ENCODE results near the gene CAPN3.

CAPN3 gene

GRCh38 chr15:42319206-42319605 lies 40.1 kb upstream of the CAPN3 start:
- ChIA-PET CTCF (no interaction called here), POLR2A (no interaction called here)
- H3K36me3 ChIP-seq (ENCODE audit: control insufficient read depth in 2 of 2, insufficient read depth in 1 of 2, low read length in 2 of 2) = no peaks in the 10 kb centered on the region
- no peak overlapping the region for H3K27ac ChIP-seq (ENCODE audit: extremely low read depth, low read depth, low read length)
- H3K4me1 ChIP-seq (ENCODE audit: control insufficient read depth, insufficient read depth, low read length) = no peaks in the 10 kb centered on the region
- TF ChIP-seq ZNF580 (tag by site-specific recombination; IDR thresholded peaks at IDR 0.05) (no peak), KLF9 (tag by site-specific recombination; IDR thresholded peaks at IDR 0.05; ENCODE audit: low read depth) (no peak), ZNF433 (tag by site-specific recombination; IDR thresholded peaks at IDR 0.05; ENCODE audit: low read depth) (no peak), ZNF266 (tag by site-specific recombination; IDR thresholded peaks at IDR 0.05; ENCODE audit: low read depth) (no peak), CTCF (tag by site-specific recombination; IDR thresholded peaks at IDR 0.05) (no peak), ZNF132 (tag by site-specific recombination; IDR thresholded peaks at IDR 0.05; ENCODE audit: borderline replicate concordance) (no peak)
- no peak overlapping the region for H3K4me3 ChIP-seq (ENCODE audit: low read depth, low read length)
- no peaks in the 10 kb centered on the region for H3K9me3 ChIP-seq (ENCODE audit: control insufficient read depth, insufficient read depth, low read depth, low read length)

- POLR2A ChIA-PET = no interaction called here
- no peak overlapping the region for H3K4me3 ChIP-seq (ENCODE audit: low read depth, low read length)
These were observed 35.0 kb upstream of the CAPN3 start for GRCh38 chr15:42324308-42324707.

GRCh38 chr15:42329161-42329560 lies 30.1 kb upstream of the CAPN3 start:
- TF ChIP-seq ZNF558 (tag by site-specific recombination; IDR thresholded peaks at IDR 0.05) (no peak), ZNF175 (tag by site-specific recombination; IDR thresholded peaks at IDR 0.05) (no peak)
- Histone ChIP-seq H3K4me1 (ENCODE audit: control insufficient read depth, insufficient read depth, low read length) (no peaks in the 10 kb centered on the region), H3K4me3 (ENCODE audit: low read depth, low read length) (no peak overlapping the region), H3K9me3 (ENCODE audit: control insufficient read depth, insufficient read depth, low read depth, low read length) (no peaks in the 10 kb centered on the region), H3K36me3 (ENCODE audit: control insufficient read depth in 2 of 2, insufficient read depth in 1 of 2, low read length in 2 of 2) (no peaks in the 10 kb centered on the region), H3K27ac (ENCODE audit: extremely low read depth, low read depth, low read length) (no peak overlapping the region)
- ChIA-PET POLR2A (no interaction called here), CTCF (interaction anchor here (0.6 kb wide), 1 partner anchor 126 kb away, joined by 4 read pairs; no protein-coding TSS in a partner anchor)

More at GRCh38 chr15:42324308-42324707, 35.0 kb upstream of the CAPN3 start:
- Histone ChIP-seq H3K36me3 (ENCODE audit: control insufficient read depth in 2 of 2, insufficient read depth in 1 of 2, low read length in 2 of 2) (no peaks in the 10 kb centered on the region), H3K9me3 (ENCODE audit: control insufficient read depth, insufficient read depth, low read depth, low read length) (no peaks in the 10 kb centered on the region), H3K4me1 (ENCODE audit: control insufficient read depth, insufficient read depth, low read length) (no peaks in the 10 kb centered on the region), H3K27ac (ENCODE audit: extremely low read depth, low read depth, low read length) (no peak overlapping the region)
- CTCF ChIA-PET = no interaction called here
- TF ChIP-seq ZNF76 (tag by site-specific recombination; IDR thresholded peaks at IDR 0.05; ENCODE audit: borderline replicate concordance, low read depth) = no peak
- TF ChIP-seq, protein P1, sequence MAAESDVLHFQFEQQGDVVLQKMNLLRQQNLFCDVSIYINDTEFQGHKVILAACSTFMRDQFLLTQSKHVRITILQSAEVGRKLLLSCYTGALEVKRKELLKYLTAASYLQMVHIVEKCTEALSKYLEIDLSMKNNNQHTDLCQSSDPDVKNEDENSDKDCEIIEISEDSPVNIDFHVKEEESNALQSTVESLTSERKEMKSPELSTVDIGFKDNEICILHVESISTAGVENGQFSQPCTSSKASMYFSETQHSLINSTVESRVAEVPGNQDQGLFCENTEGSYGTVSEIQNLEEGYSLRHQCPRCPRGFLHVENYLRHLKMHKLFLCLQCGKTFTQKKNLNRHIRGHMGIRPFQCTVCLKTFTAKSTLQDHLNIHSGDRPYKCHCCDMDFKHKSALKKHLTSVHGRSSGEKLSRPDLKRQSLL (tag by site-specific recombination; IDR thresholded peaks at IDR 0.05) = no peak
- no peak for TF ChIP-seq HIC1 (tag by site-specific recombination; IDR thresholded peaks at IDR 0.05)

DNA sequence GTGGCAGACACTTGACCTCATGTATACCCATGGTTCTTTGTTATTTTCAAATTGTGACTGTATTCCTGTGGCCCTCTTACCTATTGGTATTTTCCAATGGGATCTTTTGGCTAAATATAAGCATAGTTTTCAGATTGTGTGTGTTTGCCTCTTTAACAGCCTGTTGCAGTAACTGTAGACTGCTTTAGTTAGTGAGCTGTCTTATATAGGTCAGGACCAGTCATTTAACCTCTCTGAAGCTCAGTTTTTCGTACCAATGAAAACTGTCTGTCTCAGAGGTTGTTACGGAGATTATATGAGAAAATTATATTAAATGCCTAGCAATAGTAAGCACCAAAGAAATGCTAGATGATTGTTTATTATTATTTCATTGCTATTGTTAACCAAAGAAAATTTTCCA lies 29.3 kb upstream of the CAPN3 start:
- Histone ChIP-seq H3K9me3 (ENCODE audit: control insufficient read depth, insufficient read depth, low read depth, low read length) (no peaks in the 10 kb centered on the region), H3K36me3 (ENCODE audit: control insufficient read depth in 2 of 2, insufficient read depth in 1 of 2, low read length in 2 of 2) (no peaks in the 10 kb centered on the region), H3K4me1 (ENCODE audit: control insufficient read depth, insufficient read depth, low read length) (no peaks in the 10 kb centered on the region), H3K4me3 (ENCODE audit: low read depth, low read length) (no peak overlapping the region), H3K27ac (ENCODE audit: extremely low read depth, low read depth, low read length) (no peak overlapping the region)
- POLR2A ChIA-PET = no interaction called here
- CTCF ChIA-PET = interaction anchor here (0.5 kb wide), 1 partner anchor 408 kb away, joined by 3 read pairs; no protein-coding TSS in a partner anchor
- TF ChIP-seq ZNF596 (tag by site-specific recombination; IDR thresholded peaks at IDR 0.05) = no peak
- no peak for TF ChIP-seq ZNF549 (tag by site-specific recombination; IDR thresholded peaks at IDR 0.05)
- no peak for TF ChIP-seq ZNF19 (tag by site-specific recombination; IDR thresholded peaks at IDR 0.05; ENCODE audit: low read depth)
- no peak for TF ChIP-seq ZNF175 (tag by site-specific recombination; IDR thresholded peaks at IDR 0.05)
- no peak for TF ChIP-seq ZNF544 (tag by site-specific recombination; IDR thresholded peaks at IDR 0.05)
- no peak for TF ChIP-seq ZNF248 (tag by site-specific recombination; IDR thresholded peaks at IDR 0.05)
- no peak for TF ChIP-seq ZSCAN23 (tag by site-specific recombination; IDR thresholded peaks at IDR 0.05)
- no peak for TF ChIP-seq ZNF214 (tag by site-specific recombination; IDR thresholded peaks at IDR 0.05; ENCODE audit: borderline replicate concordance)
- TF ChIP-seq ZNF341 (tag by site-specific recombination; IDR thresholded peaks at IDR 0.05; ENCODE audit: low read depth) = no peak
- no peak for TF ChIP-seq ZNF292 (tag by site-specific recombination; IDR thresholded peaks at IDR 0.05; ENCODE audit: borderline replicate concordance, low read depth)
- no peak for TF ChIP-seq IKZF3 (tag by site-specific recombination; IDR thresholded peaks at IDR 0.05)
- TF ChIP-seq ZNF366 (tag by site-specific recombination; conservative IDR thresholded peaks at IDR 0.05) = no peak

Data from HEK293 (cell line).